Lower leg skin (tissue), 3 donors: ENCODE results near the gene TBRG4.

Experiments
- CTCF ChIP-seq, 3 donors: fragments of 450-650 bp; IDR thresholded peaks; one replicate each; pipeline ENCODE4 v1.5.1; 2016; ENCODE audit warnings: antibody characterized with exemption in 3 of 3, mild to moderate bottlenecking in 3 of 3, moderate library complexity in 2 of 3
- POLR2A ChIP-seq, 2 donors: fragments of 450-650 bp; IDR thresholded peaks; one replicate each; pipeline ENCODE4 v1.6.1; 2016 to 2017; ENCODE audit warnings: antibody characterized with exemption in 2 of 2, mild to moderate bottlenecking in 1 of 2, moderate library complexity in 1 of 2

DNA sequence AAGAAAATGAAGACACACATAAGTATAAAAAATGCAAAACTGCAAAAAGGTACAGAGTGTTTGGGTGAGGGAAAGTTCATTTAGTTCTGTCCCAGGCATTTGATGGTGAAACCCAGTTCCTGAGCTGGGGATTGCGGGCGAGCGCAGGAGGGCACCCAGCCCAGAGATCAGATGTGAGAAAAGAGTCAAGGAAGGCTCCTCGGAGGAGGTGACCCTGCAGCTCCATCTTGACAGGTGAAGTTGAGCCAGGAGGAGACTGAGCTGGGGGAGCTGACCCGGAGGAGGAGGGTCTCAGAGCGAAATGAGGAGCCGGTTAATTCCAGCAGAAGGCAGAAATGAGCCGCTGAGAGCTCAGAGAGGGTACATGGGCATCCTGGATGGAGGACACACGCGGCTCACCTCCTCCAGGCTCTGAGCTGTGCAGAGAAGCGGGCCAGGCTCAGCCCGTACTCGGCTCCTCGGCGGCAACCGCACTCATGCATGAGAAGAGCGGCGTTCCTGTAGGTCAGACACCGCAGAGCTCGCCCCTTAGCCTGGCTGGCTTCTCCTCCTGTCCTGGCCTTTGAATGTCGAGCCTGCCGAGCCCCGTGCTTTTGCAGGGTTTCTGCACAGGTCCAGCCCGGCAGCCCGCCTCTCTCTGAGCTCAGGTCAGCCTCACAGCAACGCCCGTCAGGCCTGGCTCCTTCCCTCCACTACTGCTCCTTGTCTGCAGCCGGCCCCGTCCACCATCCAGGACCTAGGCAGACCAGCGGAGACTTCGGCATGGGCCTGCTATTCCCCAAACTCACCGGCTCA, 36.6 kb upstream of the TBRG4 start:
- TF ChIP-seq CTCF (IDR thresholded peaks at IDR 0.05): no peak
- TF ChIP-seq POLR2A (IDR thresholded peaks at IDR 0.05): no peak
